HG02973 (cell line): ENCODE data around the gene ELP2.
"Not testable (repeated sequence)": the region's sequence is repeated elsewhere in the genome, so short reads cannot be mapped to it uniquely, and the experiment has no call there.

Experiments used
- ATAC-seq: cut with Tn5 transposase; IDR thresholded peaks from one replicate; pipeline ENCODE4 v1.9.1; 2021; ENCODE audit warnings: moderate library complexity; ENCODE audit not compliant: unreplicated experiment

Gene ELP2

GRCh38 chr18:36155851-36156757 is 26.4 kb downstream of the ELP2 start:
- ATAC-seq = no peak

- ATAC-seq = no peak
Observed at GRCh38 chr18:36157441-36157840, 27.7 kb downstream of the ELP2 start.

GRCh38 chr18:36158266-36158867 is 28.7 kb downstream of the ELP2 start:
- no peak for ATAC-seq

GRCh38 chr18:36160959-36161371 is 31.3 kb downstream of the ELP2 start:
- ATAC-seq = no peak

- no peak for ATAC-seq
Observed at GRCh38 chr18:36162981-36163380, 33.3 kb downstream of the ELP2 start.

GRCh38 chr18:36167692-36168218 is 38.1 kb downstream of the ELP2 start:
- no peak for ATAC-seq

GRCh38 chr18:36168296-36168695 is 38.6 kb downstream of the ELP2 start:
- ATAC-seq = not testable (repeated sequence)

GRCh38 chr18:36169938-36170337 is 40.2 kb downstream of the ELP2 start:
- no peak for ATAC-seq

GRCh38 chr18:36175481-36175880 is 45.8 kb downstream of the ELP2 start:
- no peak for ATAC-seq

- no peak for ATAC-seq
Observed at GRCh38 chr18:36176177-36176584, 46.5 kb downstream of the ELP2 start.

GRCh38 chr18:36176711-36177110 is 47.0 kb downstream of the ELP2 start:
- ATAC-seq = no peak

- ATAC-seq = no peak
Observed at GRCh38 chr18:36177913-36178312, 48.2 kb downstream of the ELP2 start.

- ATAC-seq = no peak
Observed at GRCh38 chr18:36179562-36180355, 50.1 kb downstream of the ELP2 start.

GRCh38 chr18:36181441-36181840 is 51.7 kb downstream of the ELP2 start:
- no peak for ATAC-seq

- ATAC-seq = no peak
Observed at GRCh38 chr18:36181898-36182506, 52.3 kb downstream of the ELP2 start.

GRCh38 chr18:36183033-36183432 is 53.3 kb downstream of the ELP2 start:
- no peak for ATAC-seq

GRCh38 chr18:36183987-36184386 is 54.3 kb downstream of the ELP2 start:
- no peak for ATAC-seq

GRCh38 chr18:36185157-36185556 is 55.5 kb downstream of the ELP2 start:
- ATAC-seq = no peak

GRCh38 chr18:36185901-36186460 is 56.3 kb downstream of the ELP2 start:
- no peak for ATAC-seq

GRCh38 chr18:36186461-36187192 is 56.9 kb downstream of the ELP2 start:
- ATAC-seq = no peak
